GM21423 (cell line): ENCODE data around the gene RABGAP1L.
"Not testable (repeated sequence)": the region's sequence is repeated elsewhere in the genome, so short reads cannot be mapped to it uniquely, and the experiment has no call there.

Source experiments
- ATAC-seq: cut with Tn5 transposase; IDR thresholded peaks from one replicate; pipeline ENCODE4 v1.9.1; 2021; ENCODE audit warnings: mild to moderate bottlenecking, moderate library complexity; ENCODE audit not compliant: unreplicated experiment

Gene RABGAP1L

GRCh38 chr1:174238845-174239501 lies 79.7 kb downstream of the RABGAP1L start:
- ATAC-seq: not testable (repeated sequence)

GRCh38 chr1:174239541-174239940 lies 80.2 kb downstream of the RABGAP1L start:
- no peak for ATAC-seq

- ATAC-seq: no peak
Observed at GRCh38 chr1:174242856-174243255, 83.5 kb downstream of the RABGAP1L start.

- ATAC-seq: no peak
Observed at GRCh38 chr1:174243451-174244000, 84.2 kb downstream of the RABGAP1L start.

- ATAC-seq: no peak
Observed at GRCh38 chr1:174244017-174244416, 84.7 kb downstream of the RABGAP1L start.

GRCh38 chr1:174247472-174247871 lies 88.2 kb downstream of the RABGAP1L start:
- no peak for ATAC-seq

GRCh38 chr1:174248041-174248440 lies 88.7 kb downstream of the RABGAP1L start:
- no peak for ATAC-seq

- ATAC-seq: not testable (repeated sequence)
Observed at GRCh38 chr1:174256386-174256785, 97.1 kb downstream of the RABGAP1L start.

- ATAC-seq: no peak
Observed at GRCh38 chr1:174258148-174258550, 98.8 kb downstream of the RABGAP1L start.

- ATAC-seq: no peak
Observed at GRCh38 chr1:174262349-174263241, 103.3 kb downstream of the RABGAP1L start.

GRCh38 chr1:174265282-174265681 lies 106.0 kb downstream of the RABGAP1L start:
- ATAC-seq: no peak

GRCh38 chr1:174266476-174266875 lies 107.2 kb downstream of the RABGAP1L start:
- no peak for ATAC-seq

- no peak for ATAC-seq
Observed at GRCh38 chr1:174266991-174267612, 107.8 kb downstream of the RABGAP1L start.

- no peak for ATAC-seq
Observed at GRCh38 chr1:174269989-174270651, 110.8 kb downstream of the RABGAP1L start.

- ATAC-seq: no peak
Observed at GRCh38 chr1:174273190-174273589, 113.9 kb downstream of the RABGAP1L start.

- ATAC-seq: no peak
Observed at GRCh38 chr1:174273776-174274175, 114.5 kb downstream of the RABGAP1L start.

GRCh38 chr1:174274452-174274851 lies 115.1 kb downstream of the RABGAP1L start:
- ATAC-seq: no peak

GRCh38 chr1:174274884-174275283 lies 115.6 kb downstream of the RABGAP1L start:
- ATAC-seq: no peak

GRCh38 chr1:174276087-174276486 lies 116.8 kb downstream of the RABGAP1L start:
- ATAC-seq: peak; percentile 73

GRCh38 chr1:174284052-174284451 lies 124.7 kb downstream of the RABGAP1L start:
- no peak for ATAC-seq

- no peak for ATAC-seq
Observed at GRCh38 chr1:174286042-174286441, 126.7 kb downstream of the RABGAP1L start.
